Hippocampal formation (tissue), 2 donors: Measurements from ENCODE around the gene SERPINF2.
"Not testable (repeated sequence)": the region's sequence is repeated elsewhere in the genome, so short reads cannot be mapped to it uniquely, and the experiment has no call there.

ENCODE experiments used
- DNase-seq, 2 donors: peaks; one replicate each; lab custom pipeline; 2025; lab: John Stamatoyannopoulos, UW

Gene SERPINF2

DNA sequence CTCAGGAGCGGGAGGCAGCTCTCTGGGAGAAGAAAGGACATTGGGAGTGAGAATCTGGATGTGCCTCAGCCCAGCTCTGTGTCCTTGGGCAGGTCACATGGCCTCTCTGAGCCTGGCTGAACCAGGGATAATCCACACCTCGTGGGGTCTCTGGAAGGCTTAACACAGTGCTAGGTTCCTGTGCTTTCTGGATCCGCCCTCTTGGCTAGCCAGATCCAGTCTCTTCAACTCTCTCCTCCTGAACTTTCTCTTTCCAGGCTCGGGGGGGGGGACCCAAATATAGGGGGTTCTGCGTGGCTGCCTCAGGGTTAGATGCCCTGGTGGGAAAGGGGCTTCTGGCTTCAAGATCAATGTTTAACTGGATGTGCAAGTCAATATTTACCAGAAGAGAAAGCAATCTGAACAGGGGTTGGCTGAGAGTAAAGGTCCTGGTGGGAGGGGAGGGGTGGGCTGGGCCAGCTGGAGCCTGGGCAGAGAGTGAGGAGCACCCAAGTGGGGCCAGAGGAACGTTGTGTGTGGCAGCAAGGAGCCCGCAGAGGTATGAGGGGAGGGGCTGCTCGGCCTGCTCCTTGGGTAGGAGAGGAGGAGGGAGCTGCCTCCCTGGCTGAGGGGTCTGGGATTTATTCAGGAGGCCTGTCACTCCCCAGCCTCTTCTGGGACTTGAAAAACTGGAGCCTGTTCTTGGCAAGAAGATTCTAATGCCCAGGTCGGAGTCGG, at the start of gene SERPINF2:
Gene SERPINF2, plus strand, starts transcription at position 501 of the 717 bp plus-strand sequence. CDS start 2,125 bp downstream, outside the sequence.
- no peak for DNase-seq

- no peak for DNase-seq
These were observed 49.3 kb upstream of the SERPINF2 start for GRCh38 chr17:1693339-1693738.

DNA sequence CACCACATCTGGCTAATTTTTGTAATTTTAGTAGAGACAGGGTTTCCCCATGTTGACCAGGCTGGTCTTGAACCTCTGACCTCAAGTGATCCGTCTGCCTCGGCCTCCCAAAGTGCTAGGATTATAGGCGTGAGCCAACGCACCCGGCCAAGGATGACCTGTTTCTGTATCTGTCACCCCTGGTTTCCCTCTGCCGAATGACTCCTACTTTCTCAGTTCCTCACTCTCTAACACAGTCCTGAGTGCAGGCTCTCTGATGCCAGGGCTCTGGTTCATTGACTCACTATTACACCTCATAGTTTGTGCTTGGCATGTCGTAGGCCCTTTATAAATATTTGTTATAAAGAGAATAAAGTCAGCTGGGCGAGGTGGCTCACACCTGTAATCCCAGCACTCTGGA, 47.3 kb upstream of the SERPINF2 start:
- DNase-seq = no peak

DNA sequence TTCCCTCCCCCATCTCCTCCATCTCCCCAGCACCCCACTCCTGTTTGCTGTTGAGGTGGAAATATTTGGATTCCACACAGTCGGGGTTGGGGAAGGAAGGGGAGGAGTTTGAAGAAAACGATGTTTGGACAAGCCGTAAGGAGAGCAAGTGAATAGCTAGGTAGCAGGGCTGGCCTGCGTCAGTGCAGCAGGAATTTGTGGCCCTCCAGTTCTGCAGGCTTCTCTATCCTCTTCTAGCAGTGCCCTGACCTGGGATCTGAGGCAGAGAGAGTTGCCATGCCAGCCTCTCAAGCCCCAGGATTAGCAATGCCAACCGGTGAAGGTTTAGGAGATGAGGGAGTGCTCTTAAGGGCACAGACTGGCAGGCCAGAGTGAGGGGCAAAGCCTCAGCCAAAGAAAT, 45.0 kb upstream of the SERPINF2 start:
- no peak for DNase-seq

DNA sequence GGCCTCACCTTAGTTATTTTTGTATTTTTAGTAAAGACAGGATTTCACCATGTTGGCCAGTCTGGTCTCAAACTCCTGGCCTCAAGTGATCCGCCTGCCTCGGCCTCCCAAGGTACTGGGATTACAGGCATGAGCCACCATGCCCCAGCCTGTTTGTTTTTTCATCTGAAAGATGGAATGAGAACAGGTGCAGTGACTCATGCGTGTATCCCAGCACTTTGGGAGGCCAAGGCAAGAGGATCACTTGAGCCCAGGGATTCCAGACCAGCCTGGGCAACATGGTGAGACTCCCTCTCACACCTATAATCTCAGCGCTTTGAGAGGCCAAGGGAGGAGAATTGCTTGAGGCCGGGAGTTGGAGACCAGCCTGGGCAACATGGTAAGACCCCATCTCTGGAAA, 42.8 kb upstream of the SERPINF2 start:
- DNase-seq = not testable (repeated sequence)

- no peak for DNase-seq
These were observed 39.6 kb upstream of the SERPINF2 start for GRCh38 chr17:1703063-1703462.

- DNase-seq = no peak
These were observed 37.7 kb upstream of the SERPINF2 start for GRCh38 chr17:1705004-1705403.

GRCh38 chr17:1707107-1707506, 35.6 kb upstream of the SERPINF2 start:
- DNase-seq = no peak

DNA sequence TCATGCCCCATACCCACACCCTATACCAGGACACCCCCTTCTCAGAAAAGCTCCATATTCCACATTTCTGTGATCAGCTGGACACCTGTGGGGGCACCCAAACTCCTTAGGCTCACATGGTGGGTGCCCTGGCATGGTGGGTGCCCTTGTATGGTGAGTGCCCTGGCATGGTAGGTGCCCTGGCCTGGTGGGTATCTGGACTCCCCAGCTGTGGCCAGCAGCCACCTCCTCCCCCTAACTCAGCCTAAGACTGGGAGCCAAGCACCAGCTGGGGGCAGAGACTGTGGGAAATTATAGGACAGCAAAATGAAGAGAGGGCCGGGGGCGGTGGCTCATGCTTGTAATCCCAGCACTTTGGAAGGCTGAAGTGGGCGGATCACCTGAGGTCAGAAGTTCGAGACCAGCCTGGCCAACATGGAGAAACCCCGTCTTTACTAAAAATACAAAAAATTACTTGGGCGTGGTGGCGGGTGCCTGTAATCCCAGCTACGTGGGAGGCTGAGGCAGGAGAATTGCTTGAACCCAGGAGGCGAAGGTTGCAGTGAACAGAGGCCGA, 33.8 kb upstream of the SERPINF2 start:
- DNase-seq = not testable (repeated sequence)

DNA sequence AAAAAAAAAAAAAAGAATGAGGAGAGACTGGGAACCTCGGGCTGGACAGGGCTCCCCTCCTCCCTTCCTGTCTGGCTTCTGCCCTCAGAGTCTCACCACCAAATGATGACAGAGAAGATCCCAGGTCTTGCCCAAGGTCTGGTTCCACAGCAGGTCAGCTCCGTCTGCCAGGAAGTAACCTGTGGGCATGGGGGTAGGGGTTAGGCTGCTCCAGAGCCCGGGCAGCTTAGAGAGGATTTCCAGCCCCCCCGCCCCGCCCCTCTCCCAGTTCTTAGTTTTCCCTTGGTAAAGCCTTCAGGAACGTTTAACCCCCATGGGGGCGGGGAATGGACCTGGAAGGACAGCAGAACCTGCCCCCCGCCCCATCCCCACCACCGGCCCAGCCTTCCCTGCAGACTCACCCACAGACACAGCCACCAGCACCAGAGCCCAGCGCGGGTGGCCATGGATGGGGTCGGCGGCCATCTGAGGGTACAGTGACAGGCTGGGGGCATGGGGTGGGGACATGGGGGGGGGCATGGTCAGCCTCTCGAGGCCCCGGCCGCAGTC, 33.2 kb upstream of the SERPINF2 start:
- DNase-seq = no peak

- no peak for DNase-seq
These were observed 32.5 kb upstream of the SERPINF2 start, which contains the start of gene TLCD2 for GRCh38 chr17:1709971-1710806. TSS of gene TLCD2 (minus strand) at chr17:1710377. CDS start at chr17:1710242, 135 bp downstream.

- no peak for DNase-seq
These were observed 31.7 kb upstream of the SERPINF2 start for GRCh38 chr17:1710807-1711553.

GRCh38 chr17:1711804-1712203, 30.9 kb upstream of the SERPINF2 start:
- no peak for DNase-seq

GRCh38 chr17:1712271-1712670, 30.4 kb upstream of the SERPINF2 start:
- DNase-seq = no peak

DNA sequence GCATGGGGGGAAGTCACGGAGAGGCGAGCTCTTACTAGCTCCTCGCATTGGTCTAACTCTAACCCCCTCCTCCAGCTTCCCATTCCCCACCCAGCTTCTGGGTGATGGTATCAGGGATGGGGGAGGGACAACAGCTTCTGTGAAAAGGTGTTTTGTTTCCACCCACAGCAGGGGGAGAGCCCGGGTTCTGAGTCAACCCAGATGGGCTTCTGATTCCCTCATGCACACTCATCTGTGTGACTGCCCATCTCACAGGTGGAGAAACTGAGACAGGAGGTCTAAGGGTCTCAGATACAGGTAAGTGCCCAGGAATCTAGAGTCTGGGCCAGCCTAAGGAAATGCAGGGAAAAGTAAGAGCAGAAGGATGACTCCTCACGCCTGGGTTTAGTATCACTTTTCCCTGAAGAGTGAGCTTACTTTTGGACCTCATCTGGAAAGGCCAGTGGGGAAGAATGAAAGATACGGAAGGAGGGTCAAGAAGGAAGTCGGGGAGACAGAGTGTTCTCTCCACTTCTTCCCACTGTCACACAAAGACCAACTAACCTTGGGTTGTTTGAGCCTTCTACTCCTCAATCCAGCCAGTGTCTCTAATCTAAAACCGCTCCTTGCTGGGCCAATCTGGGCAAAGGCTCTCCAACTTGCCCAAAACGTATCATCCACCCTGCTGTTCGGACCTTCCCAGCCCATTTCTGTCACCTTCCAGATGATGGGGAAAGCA, 29.4 kb upstream of the SERPINF2 start:
- DNase-seq = no peak

- no peak for DNase-seq
These were observed 28.7 kb upstream of the SERPINF2 start for GRCh38 chr17:1713878-1714426.

- peak; percentile 53 to 55 for DNase-seq
These were observed 28.2 kb upstream of the SERPINF2 start for GRCh38 chr17:1714427-1714979.

GRCh38 chr17:1714980-1715802, 27.5 kb upstream of the SERPINF2 start:
- DNase-seq = peak in 1 of 2 donors; percentile 18

DNA sequence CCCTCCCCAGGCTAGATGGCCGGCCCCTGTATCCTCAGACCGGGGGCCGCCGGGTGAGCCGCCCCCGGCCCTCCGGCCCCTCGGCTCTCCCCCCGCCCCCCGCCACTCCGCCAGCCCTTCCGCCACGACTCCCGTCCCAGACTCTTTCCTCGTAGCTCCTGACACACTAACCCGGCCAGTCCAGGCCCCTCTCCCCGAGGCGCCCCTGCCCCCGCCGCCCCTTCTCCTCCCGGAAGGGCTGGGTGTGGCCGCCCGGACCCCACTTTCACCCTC, 26.9 kb upstream of the SERPINF2 start:
- no peak for DNase-seq
